ENCODE measurements around the gene FBXO46.

DNA sequence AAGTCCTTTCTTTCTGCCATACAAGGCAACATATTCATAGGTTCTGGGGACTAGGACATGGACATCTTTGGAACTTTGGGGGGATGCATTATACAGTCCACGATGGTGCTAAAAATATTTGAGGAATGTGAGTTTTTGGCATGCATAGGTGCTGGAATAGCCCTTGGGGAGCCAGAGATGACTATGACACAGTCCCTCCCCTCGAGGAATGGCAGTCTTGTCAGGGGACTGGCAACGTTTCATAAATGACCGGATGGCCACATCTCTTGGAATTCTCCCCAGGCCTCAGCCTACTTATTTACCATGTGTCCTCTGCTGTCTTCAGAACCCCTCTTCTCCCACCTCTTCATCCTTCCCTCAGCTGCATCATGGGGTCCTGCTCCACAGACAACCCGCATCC, 16.2 kb upstream of the FBXO46 start:
- TF ChIP-seq, protein P1, sequence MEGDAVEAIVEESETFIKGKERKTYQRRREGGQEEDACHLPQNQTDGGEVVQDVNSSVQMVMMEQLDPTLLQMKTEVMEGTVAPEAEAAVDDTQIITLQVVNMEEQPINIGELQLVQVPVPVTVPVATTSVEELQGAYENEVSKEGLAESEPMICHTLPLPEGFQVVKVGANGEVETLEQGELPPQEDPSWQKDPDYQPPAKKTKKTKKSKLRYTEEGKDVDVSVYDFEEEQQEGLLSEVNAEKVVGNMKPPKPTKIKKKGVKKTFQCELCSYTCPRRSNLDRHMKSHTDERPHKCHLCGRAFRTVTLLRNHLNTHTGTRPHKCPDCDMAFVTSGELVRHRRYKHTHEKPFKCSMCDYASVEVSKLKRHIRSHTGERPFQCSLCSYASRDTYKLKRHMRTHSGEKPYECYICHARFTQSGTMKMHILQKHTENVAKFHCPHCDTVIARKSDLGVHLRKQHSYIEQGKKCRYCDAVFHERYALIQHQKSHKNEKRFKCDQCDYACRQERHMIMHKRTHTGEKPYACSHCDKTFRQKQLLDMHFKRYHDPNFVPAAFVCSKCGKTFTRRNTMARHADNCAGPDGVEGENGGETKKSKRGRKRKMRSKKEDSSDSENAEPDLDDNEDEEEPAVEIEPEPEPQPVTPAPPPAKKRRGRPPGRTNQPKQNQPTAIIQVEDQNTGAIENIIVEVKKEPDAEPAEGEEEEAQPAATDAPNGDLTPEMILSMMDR (IDR thresholded peaks at IDR 0.05): no peak
- no peak for TF ChIP-seq EZH2 (IDR thresholded peaks at IDR 0.05; ENCODE audit: borderline replicate concordance, insufficient read depth, low read depth, low read length, poor library complexity, severe bottlenecking)
